Measurements from ENCODE around the gene SLX9.

Gene SLX9

GRCh38 chr21:44991538-44992483, 52.0 kb downstream of the SLX9 start:
- DNase-seq = no peak

- no peak for DNase-seq
These were observed 52.8 kb downstream of the SLX9 start for GRCh38 chr21:44992608-44993031.

- no peak for DNase-seq
These were observed 53.7 kb downstream of the SLX9 start for GRCh38 chr21:44993321-44994046.

GRCh38 chr21:44994047-44994694, 54.3 kb downstream of the SLX9 start:
- no peak for DNase-seq

- DNase-seq = no peak
These were observed 55.0 kb downstream of the SLX9 start for GRCh38 chr21:44994695-44995342.

- no peak for DNase-seq
These were observed 55.6 kb downstream of the SLX9 start for GRCh38 chr21:44995343-44995941.

- DNase-seq = no peak
These were observed 56.3 kb downstream of the SLX9 start for GRCh38 chr21:44996096-44996495.

- no peak for DNase-seq
These were observed 56.7 kb downstream of the SLX9 start for GRCh38 chr21:44996501-44996921.

GRCh38 chr21:44996983-44997936, 57.4 kb downstream of the SLX9 start:
- no peak for DNase-seq

- no peak for DNase-seq
These were observed 58.3 kb downstream of the SLX9 start for GRCh38 chr21:44998086-44998620.

- no peak for DNase-seq
These were observed 59.0 kb downstream of the SLX9 start for GRCh38 chr21:44998621-44999427.

GRCh38 chr21:44999428-44999971, 59.7 kb downstream of the SLX9 start:
- DNase-seq = no peak

GRCh38 chr21:44999972-45000636, 60.3 kb downstream of the SLX9 start:
- DNase-seq = no peak

- no peak for DNase-seq
These were observed 60.9 kb downstream of the SLX9 start for GRCh38 chr21:45000637-45001133.

GRCh38 chr21:45001134-45002095, 61.6 kb downstream of the SLX9 start:
- no peak for DNase-seq

- no peak for DNase-seq
These were observed 62.8 kb downstream of the SLX9 start for GRCh38 chr21:45002381-45003204.

Measured in activated naive CD4-positive, alpha-beta T cell (primary cell).